Adrenal gland (tissue), 5 donors: ENCODE data around the gene PACSIN2.

Experiments
- POLR2A ChIP-seq, 2 donors: fragments of 450-650 bp; IDR thresholded peaks; one replicate each; pipeline ENCODE4 v1.6.1; 2017; ENCODE audit warnings: antibody characterized with exemption in 2 of 2, mild to moderate bottlenecking in 2 of 2, moderate library complexity in 1 of 2
- TF ChIP-seq, protein P1 (sequence below), 6 experiments: fragments of 450-650 bp in 4 of 6; fragments of 200-600 bp in 2 of 6; sonication (generic) in 1 of 6; IDR thresholded peaks; 1 replicate in 5 of 6; 2 replicates in 1 of 6; pipeline versions ENCODE4 v1.5.1 to v1.8.0; 2016 to 2021; ENCODE audit warnings: antibody characterized with exemption in 6 of 6, mild to moderate bottlenecking in 2 of 6, moderate library complexity in 1 of 6
- donor health status: DM: no; HTN: no; CAD: no.

- TF ChIP-seq, protein P1, sequence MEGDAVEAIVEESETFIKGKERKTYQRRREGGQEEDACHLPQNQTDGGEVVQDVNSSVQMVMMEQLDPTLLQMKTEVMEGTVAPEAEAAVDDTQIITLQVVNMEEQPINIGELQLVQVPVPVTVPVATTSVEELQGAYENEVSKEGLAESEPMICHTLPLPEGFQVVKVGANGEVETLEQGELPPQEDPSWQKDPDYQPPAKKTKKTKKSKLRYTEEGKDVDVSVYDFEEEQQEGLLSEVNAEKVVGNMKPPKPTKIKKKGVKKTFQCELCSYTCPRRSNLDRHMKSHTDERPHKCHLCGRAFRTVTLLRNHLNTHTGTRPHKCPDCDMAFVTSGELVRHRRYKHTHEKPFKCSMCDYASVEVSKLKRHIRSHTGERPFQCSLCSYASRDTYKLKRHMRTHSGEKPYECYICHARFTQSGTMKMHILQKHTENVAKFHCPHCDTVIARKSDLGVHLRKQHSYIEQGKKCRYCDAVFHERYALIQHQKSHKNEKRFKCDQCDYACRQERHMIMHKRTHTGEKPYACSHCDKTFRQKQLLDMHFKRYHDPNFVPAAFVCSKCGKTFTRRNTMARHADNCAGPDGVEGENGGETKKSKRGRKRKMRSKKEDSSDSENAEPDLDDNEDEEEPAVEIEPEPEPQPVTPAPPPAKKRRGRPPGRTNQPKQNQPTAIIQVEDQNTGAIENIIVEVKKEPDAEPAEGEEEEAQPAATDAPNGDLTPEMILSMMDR (IDR thresholded peaks at IDR 0.05) = no peak
- TF ChIP-seq POLR2A (IDR thresholded peaks at IDR 0.05) = no peak
Observed at GRCh38 chr22:42960531-42961399, 54.2 kb downstream of the PACSIN2 start.
